ENCODE data around the gene PRSS27.
A peak's percentile ranks its signal among the peaks of the same experiment; 100 is the strongest.
"Not testable (repeated sequence)": the region's sequence is repeated elsewhere in the genome, so short reads cannot be mapped to it uniquely, and the experiment has no call there.

PRSS27 gene

DNA sequence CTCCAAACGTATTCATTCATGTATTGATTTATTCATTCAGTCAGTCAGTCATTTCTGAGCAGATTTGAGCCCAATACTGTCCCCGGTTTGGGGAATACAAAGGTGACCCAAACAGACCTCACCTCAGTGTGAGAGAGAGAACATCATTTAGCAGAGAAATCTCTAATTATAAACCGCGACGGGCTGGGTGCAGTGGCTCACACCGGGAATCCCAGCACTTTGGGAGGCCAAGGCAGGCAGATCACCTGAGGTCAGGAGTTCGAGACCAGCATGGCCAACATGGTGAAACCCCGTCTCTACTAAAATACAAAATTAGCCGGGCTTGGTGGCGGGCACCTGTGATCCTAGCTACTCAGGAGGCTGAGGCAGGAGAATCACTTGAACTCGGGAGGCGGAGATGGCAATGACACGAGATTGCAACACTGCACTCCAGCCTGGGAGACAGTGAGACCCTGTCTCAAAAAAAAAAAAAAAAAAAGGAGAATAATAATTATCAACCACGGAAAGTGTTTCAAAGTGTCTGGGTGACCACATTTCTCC, 1.7 kb upstream of the PRSS27 start:
- DNase-seq, result not testable (repeated sequence)

DNA sequence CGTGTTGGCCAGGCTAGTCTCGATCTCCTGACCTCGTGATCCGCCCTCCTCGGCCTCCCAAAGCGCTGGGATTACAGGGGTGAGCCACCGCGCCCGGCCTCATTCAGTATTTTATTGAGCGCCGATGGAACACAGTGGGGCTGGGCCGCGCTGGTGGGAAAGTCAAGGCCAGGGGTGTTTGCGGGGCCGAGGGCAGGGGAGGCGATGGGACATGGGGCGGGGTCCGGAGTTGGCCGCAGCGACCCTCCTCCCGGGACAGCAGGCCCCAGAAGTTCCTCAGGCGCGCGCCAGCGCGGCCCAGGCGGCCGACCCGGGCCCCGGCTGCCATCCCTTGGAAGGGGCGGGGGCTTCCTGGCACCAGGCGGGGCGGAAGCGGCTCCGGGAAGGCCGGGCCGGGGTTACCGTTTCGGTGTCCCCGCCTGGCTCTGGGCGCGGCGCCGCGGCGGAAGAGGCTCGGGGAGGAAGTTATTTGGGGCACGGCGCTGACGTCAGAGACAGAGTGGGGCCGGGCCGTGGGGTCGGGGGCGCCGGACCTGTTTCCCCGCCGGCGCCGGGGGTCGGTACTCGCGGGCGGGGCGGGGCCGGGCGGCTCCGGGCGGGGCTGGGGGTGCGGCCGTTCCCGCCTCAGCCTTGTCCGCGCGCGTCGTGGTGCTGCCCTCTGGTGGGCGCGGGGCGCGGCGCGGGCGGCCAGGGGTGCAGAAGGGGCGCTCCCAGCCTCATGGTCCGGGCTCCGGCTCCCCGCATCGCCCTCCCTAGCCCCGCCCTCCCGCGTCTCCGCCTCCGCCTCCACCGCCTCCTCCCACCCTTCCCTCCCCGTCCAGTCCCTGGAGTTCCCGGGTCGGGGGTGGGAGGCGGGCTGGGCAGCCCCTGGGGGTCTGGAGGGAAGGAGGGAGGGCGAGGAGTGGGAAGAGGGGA, 952 bp upstream of the PRSS27 start:
- DNase-seq, result peak; percentile 77 to 89

DNA sequence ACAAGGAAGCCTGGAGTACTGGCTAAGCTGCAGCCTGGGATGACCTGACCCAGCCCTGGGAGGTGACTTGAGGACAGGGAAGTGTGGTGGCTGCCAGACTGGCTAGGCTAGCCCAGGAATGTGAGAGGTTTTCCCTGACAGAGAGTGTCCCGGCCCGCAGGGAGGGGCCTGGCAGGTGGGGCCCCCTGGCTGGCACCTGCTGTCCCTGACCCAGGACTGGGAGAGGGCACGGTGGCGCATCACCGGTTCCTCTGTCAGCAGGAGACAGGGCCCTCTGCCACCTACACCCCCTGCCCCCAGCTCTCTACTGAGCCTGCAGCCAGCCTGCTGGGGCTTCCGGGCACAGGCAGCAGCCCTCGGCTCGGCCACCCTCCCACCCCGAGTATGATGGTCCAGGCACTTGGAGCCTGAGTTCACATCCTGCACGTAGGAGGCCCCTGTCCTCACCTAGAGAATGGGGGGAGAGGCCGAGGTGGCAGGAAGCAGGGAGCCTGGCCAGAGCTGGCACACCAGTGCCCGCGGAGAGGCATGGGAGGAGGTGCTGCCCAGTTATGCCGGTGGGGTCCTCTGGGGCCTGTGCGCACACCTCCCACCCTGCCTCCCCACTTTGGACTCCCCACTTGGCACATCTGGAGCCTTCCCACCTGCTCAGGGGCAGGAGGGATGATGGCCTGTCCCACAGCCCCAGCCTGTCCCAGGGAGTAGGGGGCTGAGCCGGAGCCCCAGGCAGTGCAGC, 528 bp downstream of the PRSS27 start:
- no peak for DNase-seq

DNA sequence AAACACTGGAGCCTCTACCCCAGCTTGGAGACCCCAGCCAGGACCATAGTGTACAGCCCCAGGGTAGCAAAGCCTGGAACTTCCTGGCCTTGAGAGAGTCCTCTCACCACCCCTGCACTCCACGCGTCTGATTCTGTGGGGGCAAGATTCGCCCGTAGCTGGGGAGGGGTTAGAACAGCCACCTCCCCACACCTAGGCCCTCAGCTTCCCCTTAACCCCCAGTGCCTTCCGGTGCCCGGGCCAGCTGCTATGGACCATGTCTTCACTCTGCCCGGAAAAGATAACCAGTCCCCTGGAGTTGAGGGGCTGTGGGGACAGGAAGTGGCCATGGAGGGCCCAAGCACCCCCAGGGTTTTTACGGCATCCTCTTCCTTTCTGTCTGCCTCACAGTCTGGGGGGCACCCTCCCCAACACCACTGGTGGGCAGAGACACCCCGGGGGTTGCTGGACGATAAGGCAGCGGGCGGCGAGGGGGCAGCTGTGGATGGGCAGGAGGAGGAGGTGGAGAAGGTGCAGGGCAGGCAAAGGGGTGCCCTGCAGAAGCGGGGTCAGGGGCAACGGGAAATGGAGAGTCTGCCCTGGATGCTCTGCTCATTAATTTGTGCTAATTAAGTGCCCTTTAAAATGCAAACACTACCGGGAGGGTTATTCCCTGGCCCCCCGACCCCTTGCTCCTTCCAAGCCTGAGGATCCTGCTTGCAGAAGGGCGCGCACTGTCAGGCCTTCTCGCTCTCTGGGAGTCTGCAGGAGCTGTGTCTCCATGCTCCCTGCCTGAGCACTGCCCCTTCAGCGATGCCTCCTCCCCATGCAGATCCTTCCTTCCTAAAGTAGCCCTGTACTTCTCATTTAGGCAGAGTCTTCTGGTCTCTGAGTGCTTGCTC, 2.4 kb downstream of the PRSS27 start:
- no peak for DNase-seq

DNA sequence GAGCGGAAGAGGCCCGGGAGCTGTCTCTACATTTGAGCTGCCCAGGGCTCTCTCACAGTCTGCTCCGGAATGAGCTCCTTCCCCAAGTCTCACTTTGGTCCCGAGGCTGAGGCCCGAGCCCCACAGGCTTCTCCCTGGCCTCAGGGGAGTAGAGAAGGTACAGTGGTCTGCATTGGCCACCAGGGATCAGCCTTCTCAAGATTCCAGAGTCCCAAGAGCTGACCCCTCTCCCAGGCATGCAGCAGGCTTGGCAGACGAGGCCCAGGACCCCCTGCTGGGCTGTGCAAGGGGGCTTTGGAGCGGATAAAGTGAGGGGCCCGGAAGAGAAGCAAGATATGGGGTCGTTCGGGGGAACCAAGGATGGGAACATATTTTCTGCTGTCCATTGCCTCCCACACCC, 3.1 kb downstream of the PRSS27 start:
- DNase-seq, result no peak

DNA sequence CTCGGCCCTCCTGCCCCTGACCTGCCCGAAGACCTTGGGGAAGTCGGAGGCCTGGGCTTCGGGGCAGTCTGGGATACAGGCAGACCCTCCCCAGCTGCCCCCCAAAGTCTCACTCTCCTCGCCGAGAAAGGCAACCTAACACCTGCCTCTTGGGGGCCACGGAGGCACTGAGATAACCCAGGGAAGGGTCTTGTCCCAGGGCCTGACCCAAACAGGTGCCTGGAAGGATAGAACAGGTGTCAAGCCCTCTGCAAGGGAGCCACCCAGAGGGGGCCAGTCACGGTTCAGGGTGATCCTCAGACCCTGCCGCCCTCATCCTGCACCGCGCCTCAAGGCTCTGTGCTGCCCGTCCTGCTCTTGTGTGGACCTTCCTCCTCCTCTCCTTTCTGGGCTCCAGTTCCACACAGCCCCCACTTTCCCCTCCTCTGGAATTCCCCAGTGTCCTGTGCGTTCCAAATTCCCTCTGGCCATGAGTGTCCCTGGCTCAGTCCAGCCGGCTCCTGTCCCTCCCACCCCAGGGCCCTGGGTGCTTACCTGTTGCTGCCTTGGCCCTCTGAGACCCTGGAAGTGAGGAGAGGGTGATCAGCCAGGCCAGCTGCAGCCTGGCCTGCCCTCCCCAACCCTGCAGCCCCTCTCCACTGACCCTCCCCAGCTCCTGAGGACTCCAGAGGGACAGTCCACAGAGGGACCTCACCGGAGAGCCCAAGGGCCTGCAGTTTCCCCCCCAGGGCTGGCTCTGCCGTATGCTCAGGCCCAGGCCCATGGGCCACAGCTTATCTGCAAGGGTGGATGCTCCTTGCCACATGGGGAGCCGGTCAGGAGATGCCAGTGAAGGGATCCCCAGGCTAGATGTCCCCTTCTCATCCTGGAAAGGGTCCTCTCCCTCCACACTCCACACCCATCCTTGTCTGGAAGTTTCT, 3.8 kb downstream of the PRSS27 start:
- DNase-seq, result no peak

DNA sequence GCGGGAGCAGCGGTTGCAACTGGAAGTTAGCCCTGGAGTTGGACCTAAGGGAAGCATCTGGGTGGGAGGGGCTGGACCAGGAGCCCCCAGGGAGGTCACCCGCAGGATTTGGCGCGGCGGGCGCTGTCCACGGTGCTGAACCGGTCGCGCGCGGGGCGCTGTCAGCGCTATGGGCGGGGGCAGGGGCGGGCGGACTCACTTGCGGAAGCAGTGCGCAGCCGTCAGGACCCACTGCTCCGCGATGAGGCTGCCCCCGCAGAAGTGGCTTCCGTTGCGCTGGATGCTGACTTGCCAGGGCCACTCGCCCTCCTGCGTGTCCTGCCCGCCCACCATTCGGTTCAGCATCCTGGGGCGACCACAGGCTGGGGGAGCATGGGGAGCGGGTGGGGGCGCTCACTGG, 4.5 kb downstream of the PRSS27 start:
- DNase-seq, result peak; percentile 63 to 81

DNA sequence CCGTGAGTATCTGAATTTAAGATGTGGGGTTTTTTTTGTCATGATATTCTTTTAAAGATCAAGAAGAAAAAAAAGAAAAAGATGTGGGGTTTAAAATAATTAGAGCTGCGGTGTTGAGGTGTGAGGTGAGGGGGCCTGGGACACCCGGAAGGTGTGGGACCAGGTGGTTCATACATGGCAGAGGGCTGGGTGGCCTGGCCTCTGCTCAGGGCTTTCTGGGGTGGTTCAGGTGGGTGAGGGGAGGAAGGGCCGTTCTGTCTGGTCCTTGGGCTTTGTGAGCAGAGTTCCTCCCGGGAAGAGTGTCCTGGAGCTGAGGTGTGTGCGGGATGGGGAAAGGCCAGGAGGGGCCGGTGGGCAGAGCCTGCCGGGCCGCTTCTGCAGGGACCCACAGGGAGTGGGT, 5.0 kb downstream of the PRSS27 start:
- DNase-seq, result no peak

DNA sequence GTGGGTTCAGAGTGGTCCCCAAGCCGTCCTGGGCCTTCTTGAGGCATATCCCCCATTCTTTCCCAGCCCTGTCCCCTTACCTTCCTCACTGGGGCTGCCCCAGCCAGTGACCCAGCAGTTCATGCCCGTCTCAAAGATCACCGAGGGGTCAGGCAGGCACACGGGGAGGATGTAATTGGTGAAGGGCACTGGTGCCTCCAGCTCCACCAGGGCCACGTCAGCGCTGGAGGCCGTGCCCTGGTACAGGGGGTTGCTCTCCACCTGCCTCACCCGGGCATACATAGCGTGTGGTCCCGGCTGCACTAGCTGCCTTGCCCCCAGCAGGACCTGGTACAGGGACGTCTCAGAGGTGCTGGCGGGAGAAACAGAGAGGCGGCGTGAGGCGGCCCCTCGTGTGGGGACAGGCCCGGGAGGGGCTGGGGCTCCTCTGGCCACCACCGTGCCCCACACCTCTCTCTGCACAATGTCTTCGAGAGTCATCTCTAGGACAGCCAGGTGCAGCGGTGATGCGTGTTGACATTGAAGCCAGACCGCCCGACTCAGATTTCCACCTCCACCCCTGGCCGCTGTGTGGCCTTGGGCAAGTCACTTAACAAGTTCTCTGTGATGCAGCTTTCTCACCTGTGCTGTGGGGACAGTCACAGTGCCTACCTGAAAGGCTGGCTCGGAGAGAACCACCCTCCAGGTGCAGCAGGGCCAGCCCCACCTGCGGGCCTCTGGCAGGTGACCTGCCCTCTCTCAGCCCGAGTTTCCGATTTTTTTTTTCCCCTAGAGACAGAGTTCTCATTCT, 5.8 kb downstream of the PRSS27 start:
- no peak for DNase-seq

DNA sequence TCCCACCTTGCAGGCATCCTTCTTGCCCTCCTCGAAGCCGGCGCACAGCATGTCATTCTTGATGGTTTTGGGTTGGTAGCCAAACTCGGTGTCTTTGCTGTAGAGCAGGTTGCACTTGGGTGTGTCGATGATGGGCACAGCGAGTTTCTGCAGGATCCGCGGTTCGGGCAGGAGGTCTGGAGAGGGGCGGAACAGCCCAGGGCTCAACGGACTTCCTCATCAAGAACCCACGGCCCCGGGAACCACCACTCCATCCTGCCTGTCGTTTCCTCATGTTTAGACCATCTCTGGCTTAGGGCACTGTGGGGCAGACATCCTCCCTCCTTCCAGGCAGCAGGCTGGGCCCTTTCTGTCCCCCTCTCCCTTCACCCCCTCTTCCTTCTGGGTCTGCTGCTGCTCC, 6.5 kb downstream of the PRSS27 start:
- DNase-seq, result no peak

DNA sequence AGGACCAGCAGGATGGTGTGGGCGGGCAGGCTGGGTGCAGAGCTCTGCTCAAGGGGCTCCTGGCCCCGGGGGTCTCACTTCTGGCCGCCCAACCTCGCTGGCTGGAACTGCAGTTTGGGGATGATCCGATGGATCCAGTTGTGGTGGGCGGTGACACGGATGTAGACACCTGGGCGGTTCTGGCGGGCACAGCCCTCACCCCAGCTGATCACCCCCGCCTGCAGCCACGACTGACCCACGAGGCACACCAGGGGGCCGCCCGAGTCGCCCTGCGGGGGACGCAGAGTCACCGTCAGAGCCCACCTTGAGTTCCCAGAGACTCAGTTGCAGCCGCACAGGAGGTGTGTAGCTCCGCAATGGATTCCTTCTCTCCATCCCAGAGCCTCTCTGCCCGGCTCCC, 7.5 kb downstream of the PRSS27 start:
- DNase-seq, result no peak

DNA sequence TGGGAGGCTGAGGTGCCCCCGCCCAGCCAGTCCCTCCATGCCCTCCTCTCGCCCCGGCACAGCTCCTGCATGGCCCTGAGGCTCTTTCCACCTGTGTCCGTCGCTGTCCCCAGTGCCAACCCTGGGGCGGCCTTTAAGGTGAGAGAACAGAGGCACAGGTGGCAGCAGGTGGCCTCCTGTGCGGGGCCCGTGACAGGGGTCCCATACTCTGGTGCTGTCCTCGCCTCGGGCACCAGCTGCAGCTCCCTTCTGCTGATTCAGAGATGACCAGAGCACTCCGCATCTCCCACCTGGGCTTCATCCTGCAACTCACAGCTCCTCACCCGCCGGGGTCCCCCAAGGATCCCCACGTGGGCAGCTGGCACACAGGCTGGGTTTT, 8.0 kb downstream of the PRSS27 start:
- no peak for DNase-seq

DNA sequence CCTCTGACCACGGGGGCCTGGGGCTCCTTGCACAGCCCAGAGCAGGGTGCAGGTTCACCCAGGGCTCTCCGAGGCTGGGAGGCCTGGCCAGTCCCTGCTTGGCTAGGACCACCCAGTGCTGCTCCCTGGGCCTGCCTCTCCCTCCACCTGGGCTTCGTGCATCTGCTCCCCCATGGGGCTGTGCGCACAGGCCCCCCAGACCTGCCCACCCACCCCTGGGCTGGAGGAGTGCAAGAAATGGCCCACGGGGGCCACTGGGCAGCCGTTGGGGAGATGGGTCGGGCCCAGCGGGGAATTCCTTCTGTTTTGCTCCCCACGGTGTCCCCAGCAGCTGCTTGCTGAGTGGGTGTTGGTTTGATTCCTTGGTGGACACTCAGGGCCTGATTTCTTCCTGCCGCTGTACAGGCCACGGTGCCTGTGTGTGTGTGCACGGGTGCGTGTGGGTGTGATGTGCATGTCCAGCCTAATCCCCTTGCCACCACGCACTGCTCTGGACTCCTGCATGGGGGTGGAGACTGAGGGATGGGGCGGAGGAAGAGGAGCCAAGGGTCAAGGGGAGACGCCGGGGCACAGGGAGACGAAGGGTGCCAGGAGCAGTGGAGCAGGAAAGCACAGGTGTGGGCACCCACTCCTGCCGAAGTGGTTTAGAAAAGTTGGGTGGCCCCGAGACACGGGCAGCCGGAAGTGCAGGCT, 8.5 kb downstream of the PRSS27 start:
- no peak for DNase-seq

DNA sequence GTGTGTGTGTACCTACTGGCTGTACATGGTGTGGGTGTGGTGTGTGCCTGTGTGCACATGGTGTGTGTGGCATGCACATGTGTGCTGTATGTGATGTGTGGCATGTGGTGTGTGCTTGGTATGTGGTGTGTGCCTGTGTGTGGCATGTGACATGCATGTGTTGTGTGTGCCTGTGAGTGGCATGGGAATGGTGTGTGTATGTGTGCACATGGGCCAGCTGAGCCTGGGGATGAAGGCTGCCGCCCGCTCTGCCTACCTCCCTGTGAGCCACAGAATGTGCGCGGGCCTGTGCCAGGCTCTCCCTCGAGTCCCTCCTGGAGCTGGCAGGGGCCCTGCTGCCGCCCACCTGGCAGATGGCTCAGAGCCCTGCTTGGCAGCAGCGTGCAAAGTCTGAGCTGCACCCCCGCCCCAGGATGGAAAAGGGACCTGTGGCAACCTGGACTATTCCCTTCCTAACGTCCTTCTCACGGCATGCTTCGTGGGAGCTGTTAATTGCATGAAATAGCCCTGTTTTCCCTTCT, 9.3 kb downstream of the PRSS27 start:
- DNase-seq, result no peak

DNA sequence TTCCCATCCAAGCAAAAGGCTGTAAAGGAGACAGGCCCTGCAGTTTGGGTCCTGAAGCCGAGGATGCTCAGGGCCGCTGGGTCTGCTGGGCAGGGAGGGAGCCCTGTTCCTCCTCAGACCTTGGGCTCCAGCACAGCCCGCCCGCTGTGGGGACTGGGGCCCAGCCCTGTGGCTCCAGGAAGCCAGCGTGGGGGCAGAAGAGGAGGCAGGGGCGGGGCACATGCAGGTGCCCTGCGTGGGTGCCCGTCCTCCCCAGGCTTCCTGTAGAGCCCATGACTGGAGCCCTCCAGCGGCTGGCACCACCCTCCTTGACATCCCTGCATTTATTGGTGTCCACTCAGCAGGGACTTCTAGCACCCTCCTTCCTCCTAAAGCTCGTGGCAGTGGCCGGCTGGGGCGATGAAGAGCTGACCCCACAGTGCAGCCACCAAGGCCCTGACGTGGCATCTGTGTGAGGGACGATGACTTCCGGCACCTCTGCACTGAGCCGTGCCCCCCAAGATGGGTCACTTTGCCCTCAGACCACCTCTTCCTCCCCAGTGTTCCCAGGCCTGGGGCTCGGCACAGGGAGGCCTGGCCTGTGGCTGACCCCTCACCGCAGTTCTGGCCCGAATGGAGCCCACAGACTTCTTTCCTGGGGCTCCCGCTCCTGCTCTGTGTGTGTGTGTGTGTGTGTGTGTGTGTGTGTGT, 9.9 kb downstream of the PRSS27 start:
- DNase-seq, result no peak

DNA sequence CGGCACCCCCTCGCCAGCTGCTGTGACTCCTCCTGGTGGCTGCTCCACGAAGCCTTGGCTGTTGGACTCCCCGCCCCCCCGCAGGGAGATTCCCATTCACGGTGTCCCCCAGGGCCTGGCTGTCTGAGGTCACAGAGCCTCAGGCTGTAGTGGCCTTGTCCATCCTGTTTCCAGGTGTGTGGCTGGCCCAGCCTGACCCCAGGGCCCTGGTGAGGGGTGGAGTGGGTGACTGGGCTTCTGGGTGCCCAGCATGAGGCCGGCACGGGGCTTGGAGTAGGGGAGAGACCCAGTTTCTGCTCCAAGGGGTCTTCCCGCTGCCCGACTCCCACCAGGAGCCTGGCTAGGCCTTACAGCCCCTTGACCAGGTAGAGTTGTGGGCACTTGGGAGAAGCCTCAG, 10.4 kb downstream of the PRSS27 start:
- no peak for DNase-seq

DNA sequence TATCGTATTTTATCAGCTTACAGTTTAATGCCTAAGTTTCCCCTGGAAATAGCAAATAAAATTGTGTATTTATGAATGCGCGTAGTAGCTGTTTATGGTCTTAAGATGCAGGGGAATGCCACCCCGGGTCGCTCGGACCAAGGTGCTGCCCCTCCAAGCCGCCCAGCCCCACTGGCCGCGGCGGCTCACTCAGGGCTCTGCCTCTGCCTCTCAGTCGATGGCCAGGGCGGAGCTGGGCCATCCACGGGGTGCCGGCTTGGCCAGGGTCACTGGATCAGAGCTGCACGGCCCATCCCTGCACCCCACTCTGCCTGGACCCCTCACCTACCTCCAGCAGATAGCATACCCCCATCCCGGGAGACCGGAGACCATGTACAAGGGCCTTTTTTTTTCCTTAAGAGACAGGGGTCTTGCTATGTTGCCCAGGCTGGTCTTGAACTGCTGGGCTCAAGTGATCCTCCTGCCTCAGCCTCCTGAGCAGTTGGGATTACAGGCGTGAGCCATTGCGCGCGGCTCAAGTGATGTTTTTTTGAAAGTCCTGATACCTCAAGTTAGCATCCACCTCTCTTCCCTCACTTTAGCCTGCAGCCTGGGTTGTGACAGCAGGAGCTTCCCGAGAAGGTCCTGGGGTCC, 11.0 kb downstream of the PRSS27 start:
- DNase-seq, result no peak

DNA sequence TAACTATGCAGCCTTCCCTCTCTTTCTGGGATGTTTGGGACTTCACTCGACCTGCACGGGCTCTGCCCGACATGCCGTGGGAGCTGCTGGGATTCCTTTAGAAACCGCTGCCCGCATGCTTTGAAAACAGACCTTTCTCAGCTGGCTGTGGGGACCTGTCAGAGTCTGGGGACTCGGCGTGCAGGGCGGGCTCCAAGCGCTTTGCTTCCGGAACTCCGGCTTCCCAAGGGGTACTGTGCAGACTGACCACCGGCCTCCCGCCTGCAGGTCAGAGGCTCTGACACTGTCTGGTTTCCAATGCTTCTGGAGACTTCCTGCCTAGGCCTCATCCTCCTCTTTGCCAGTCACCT, 11.8 kb downstream of the PRSS27 start:
- no peak for DNase-seq
